ENCODE measurements around the gene UMPS.

The UMPS gene

GRCh38 chr3:124770336-124771082 lies 40.3 kb downstream of the UMPS start:
- Histone ChIP-seq H3K36me3 (ENCODE audit: control insufficient read depth, insufficient read depth, low read length) (no peaks in the 10 kb centered on the region), H3K27me3 (replicated peaks; ENCODE audit: control insufficient read depth, insufficient read depth, low read length) (no peaks in the 10 kb centered on the region), H3K4me3 (replicated peaks; ENCODE audit: low read depth, low read length) (no peak overlapping the region)
- DNase-seq (ENCODE audit: extremely low read depth, insufficient read length), result no peak
- no peak for TF ChIP-seq CTCF (IDR thresholded peaks at IDR 0.05; ENCODE audit: insufficient read depth, low read length, poor library complexity, severe bottlenecking)

GRCh38 chr3:124771083-124771445 lies 40.8 kb downstream of the UMPS start:
- Histone ChIP-seq H3K4me3 (replicated peaks; ENCODE audit: low read depth, low read length) (no peak overlapping the region), H3K27me3 (replicated peaks; ENCODE audit: control insufficient read depth, insufficient read depth, low read length) (no peaks in the 10 kb centered on the region), H3K36me3 (ENCODE audit: control insufficient read depth, insufficient read depth, low read length) (no peaks in the 10 kb centered on the region)
- TF ChIP-seq CTCF (IDR thresholded peaks at IDR 0.05; ENCODE audit: insufficient read depth, low read length, poor library complexity, severe bottlenecking), result no peak
- DNase-seq (ENCODE audit: extremely low read depth, insufficient read length), result no peak

GRCh38 chr3:124772081-124772831 lies 42.0 kb downstream of the UMPS start:
- Histone ChIP-seq H3K36me3 (ENCODE audit: control insufficient read depth, insufficient read depth, low read length) (no peaks in the 10 kb centered on the region), H3K27me3 (replicated peaks; ENCODE audit: control insufficient read depth, insufficient read depth, low read length) (no peaks in the 10 kb centered on the region), H3K4me3 (replicated peaks; ENCODE audit: low read depth, low read length) (no peak overlapping the region)
- no peak for DNase-seq (ENCODE audit: extremely low read depth, insufficient read length)
- no peak for TF ChIP-seq CTCF (IDR thresholded peaks at IDR 0.05; ENCODE audit: insufficient read depth, low read length, poor library complexity, severe bottlenecking)

DNA sequence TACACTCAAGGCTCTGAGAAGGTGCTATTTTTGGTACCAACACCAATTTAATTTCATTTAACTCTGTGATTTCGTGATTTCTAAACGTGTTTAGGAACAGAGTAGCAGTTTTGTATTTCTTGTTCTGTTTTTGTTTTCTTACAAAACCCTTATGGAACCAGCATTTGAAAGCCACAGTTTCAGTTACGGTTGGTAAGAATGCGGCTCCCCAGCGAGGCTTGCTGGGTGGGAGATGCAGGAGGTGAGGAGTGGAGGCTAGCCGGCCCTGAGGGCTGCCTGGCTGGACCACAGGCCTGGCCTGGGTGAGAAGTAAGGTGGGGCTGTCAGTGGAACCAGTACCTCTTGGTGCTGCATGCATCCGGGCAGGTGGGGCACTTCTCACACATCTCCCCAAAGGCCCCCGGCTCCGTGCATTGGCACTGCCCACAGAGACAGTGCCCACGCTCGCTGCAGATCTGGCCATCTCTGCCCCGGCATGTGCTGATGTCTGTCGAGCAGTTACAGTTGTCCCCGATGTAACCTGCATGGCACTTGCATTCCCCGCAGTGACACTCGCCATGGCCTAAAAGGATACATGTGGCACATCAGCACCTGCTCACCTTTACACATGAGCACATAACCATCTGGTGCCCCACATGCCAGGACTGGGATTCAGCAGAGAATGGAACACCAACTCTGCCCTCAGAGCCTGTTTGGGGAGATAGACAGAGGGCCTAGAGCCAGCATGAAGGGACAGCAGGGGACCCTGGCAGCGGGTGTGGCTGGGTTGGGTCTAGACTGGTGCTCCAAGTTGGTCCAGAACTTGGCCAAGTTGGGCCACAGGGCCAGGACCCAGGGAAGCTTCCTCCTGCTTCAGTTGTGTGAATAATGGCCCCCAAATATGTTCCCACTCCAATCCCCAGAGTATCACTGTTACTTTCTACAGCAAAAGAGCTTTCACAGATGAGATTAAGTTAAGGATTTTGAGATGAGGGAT lies 43.4 kb downstream of the UMPS start:
- no peak for DNase-seq (ENCODE audit: extremely low read depth, insufficient read length)
- no peak overlapping the region for H3K4me3 ChIP-seq (replicated peaks; ENCODE audit: low read depth, low read length)
- no peak for TF ChIP-seq CTCF (IDR thresholded peaks at IDR 0.05; ENCODE audit: insufficient read depth, low read length, poor library complexity, severe bottlenecking)
- no peaks in the 10 kb centered on the region for H3K36me3 ChIP-seq (ENCODE audit: control insufficient read depth, insufficient read depth, low read length)
- H3K27me3 ChIP-seq (replicated peaks; ENCODE audit: control insufficient read depth, insufficient read depth, low read length), result no peaks in the 10 kb centered on the region

DNA sequence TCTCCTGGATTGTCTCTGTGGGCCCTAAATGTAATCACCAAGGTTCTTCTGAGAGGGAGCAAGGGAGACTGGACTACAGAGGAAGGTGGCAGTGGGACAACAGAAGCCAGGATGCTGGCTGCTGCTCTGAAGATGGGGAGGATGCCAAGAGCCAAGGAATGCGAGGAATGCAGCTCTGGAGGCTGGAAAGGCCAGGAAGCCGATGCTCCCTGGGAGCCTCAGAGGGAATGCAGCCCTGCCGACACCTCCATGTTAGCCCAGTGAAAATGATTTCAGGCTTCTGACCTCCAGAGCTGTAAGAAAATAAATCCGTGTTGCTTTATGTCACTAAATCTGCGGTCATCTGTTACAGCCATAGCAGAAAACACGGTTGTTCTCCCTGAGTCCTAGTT lies 44.1 kb downstream of the UMPS start:
- Histone ChIP-seq H3K4me3 (replicated peaks; ENCODE audit: low read depth, low read length) (no peak overlapping the region), H3K27me3 (replicated peaks; ENCODE audit: control insufficient read depth, insufficient read depth, low read length) (no peaks in the 10 kb centered on the region), H3K36me3 (ENCODE audit: control insufficient read depth, insufficient read depth, low read length) (no peaks in the 10 kb centered on the region)
- no peak for DNase-seq (ENCODE audit: extremely low read depth, insufficient read length)
- TF ChIP-seq CTCF (IDR thresholded peaks at IDR 0.05; ENCODE audit: insufficient read depth, low read length, poor library complexity, severe bottlenecking), result no peak

Measured in GM06990 (cell line).